ENCODE results near the gene BUD23.

DNA sequence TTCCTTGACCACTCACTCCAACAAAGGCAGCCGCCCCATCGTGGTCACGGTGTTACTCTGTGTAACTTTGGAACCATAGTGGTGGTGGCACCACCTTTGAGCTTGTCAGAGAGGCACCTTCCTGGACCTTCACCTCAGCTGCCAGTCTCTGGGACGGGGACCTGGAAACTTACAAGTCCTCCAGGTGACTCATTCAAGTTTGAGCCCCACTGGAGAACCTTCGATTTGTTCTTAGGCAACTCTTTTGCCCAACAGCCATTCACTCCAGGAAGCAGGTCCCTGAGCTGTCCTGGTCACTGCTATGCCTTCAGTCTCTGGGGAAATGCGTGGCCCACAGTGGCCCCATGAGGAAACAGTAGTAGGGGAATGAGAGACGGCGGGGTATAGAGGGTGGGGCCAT is 18.8 kb downstream of the BUD23 start:
- TF ChIP-seq TAF1 (IDR thresholded peaks at IDR 0.05; ENCODE audit: borderline replicate concordance, low read depth, low read length) (no peak), POLR2AphosphoS5 (IDR thresholded peaks at IDR 0.05; ENCODE audit: low read depth, low read length) (no peak)

Measured in GM12892 (cell line).